ENCODE data around the gene ELP5. TPM values are rescaled to one million over a fixed set of nuclear protein-coding genes. Genes with fewer than 3 reads are reported as not detected.
A peak's percentile ranks its signal among the peaks of the same experiment; 100 is the strongest.

ELP5 gene
- total RNA-seq, 2 experiments from 2014 or later, result 58.1 to 62.3 TPM

- H3K4me1 Mint-ChIP-seq, result peaks cover 65% of the 10 kb centered on the region
- H3K9me3 Mint-ChIP-seq (ENCODE audit: low read depth), result no peaks in the 10 kb centered on the region
- CTCF ChIA-PET, result interaction anchor here (0.8 to 1.8 kb wide), 3 partner anchors 21 to 168 kb away, joined by 3 to 7 read pairs (median 3); partner anchors contain the start of gene GABARAP
- ATAC-seq, result peak; percentile 0
- H3K27me3 Mint-ChIP-seq, result peaks cover 7% of the 10 kb centered on the region
- DNase-seq, result peak; percentile 79
- peak overlapping the region; percentile 93 for H3K27ac Mint-ChIP-seq
- peak overlapping the region; percentile 81 for H3K4me3 Mint-ChIP-seq
- POLR2A ChIA-PET, result interaction anchor here (0.5 kb wide), 1 partner anchor 43 kb away, joined by 4 read pairs; no protein-coding TSS in a partner anchor
- intact Hi-C loops (cut with DNase I, micrococcal nuclease), result loop anchor here (1.0 to 10.0 kb wide), 16 partner anchors 9 to 569 kb away; partner anchors contain the start of genes DVL2 (in 2 of the 2), ELP5 (in 2 of the 2), PHF23 (in 2 of the 2) and EIF5A (in 1 of the 2)
- H3K36me3 Mint-ChIP-seq (ENCODE audit: low read depth), result no peaks in the 10 kb centered on the region
Observed at GRCh38 chr17:7213895-7214299, 38.1 kb upstream of the ELP5 start.

DNA sequence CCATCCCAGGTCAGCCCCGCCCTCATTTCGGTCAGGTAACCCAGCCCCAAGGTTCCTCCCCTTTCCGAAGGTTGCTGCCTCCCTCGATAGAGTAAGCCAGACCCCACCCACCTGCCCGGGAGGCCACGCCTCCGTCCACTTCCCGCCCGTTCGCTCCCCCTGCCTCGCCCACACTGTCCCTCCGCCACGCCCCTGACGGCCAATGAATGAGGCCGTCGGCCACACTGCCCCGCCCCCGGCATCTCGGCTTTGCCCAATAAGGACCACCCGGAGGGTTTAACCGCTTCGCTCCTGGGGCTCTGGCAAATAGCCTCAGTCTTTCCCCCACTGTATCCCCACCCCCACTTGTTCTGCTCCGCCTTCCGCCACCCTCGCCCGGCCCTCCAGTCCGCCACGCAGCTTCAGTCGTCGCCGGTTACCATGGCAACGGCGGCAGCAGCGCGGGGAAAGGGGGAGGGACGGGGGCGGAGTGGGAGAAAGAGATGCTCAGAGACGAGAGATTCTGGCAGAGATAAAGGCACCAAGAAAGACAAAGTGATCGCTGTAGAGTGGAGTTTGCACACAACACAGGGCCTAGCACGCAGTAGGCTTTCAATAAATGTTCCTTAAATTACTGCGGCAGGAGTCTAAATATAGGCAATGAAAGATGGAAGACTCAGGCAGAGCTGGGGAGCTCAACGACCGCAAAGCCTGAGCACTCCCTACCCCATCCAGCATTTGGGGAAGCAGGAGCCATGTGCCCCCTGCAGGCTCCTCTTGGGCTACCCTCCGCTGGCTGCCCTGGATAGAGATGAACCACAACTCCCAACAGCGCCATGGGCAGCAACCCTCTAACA lies 37.5 kb upstream of the ELP5 start:
- Mint-ChIP-seq H3K4me3 (peak overlapping the region; percentile 81), H3K9me3 (ENCODE audit: low read depth) (no peaks in the 10 kb centered on the region), H3K27me3 (peaks cover 7% of the 10 kb centered on the region), H3K4me1 (peaks cover 71% of the 10 kb centered on the region), H3K27ac (peak overlapping the region; percentile 93), H3K36me3 (ENCODE audit: low read depth) (no peaks in the 10 kb centered on the region)
- peak; percentile 82 for ATAC-seq
- ChIA-PET POLR2A (interaction anchor here (0.5 to 0.6 kb wide), 2 partner anchors 42 to 1773 kb away, joined by 4 read pairs; no protein-coding TSS in a partner anchor), CTCF (interaction anchor here (0.6 to 1.8 kb wide), 4 partner anchors 10 to 169 kb away, joined by 3 to 7 read pairs (median 3); partner anchors contain the start of gene GABARAP)
- peak; percentile 100 for DNase-seq
- intact Hi-C loops (cut with DNase I, micrococcal nuclease), result loop anchor here (1.0 to 10.0 kb wide), 16 partner anchors 9 to 570 kb away; partner anchors contain the start of genes DVL2 (in 2 of the 2), ELP5 (in 2 of the 2), PHF23 (in 2 of the 2) and EIF5A (in 1 of the 2)

GRCh38 chr17:7215136-7215638 lies 36.8 kb upstream of the ELP5 start:
- Mint-ChIP-seq H3K27me3 (peaks cover 5% of the 10 kb centered on the region), H3K36me3 (ENCODE audit: low read depth) (no peaks in the 10 kb centered on the region), H3K4me3 (peak overlapping the region; percentile 81), H3K9me3 (ENCODE audit: low read depth) (no peaks in the 10 kb centered on the region), H3K4me1 (peaks cover 69% of the 10 kb centered on the region), H3K27ac (peak overlapping the region; percentile 93)
- ChIA-PET POLR2A (interaction anchor here (0.6 kb wide), 1 partner anchor 1774 kb away, joined by 4 read pairs; no protein-coding TSS in a partner anchor), CTCF (interaction anchor here (1.6 to 1.8 kb wide), 2 partner anchors 20 to 169 kb away, joined by 3 to 7 read pairs; no protein-coding TSS in a partner anchor)
- intact Hi-C loops (cut with DNase I, micrococcal nuclease), result loop anchor here (2.0 to 10.0 kb wide), 4 partner anchors 38 to 570 kb away; partner anchors contain the start of genes ELP5 (in 1 of the 2), KIAA0753 (in 1 of the 2), TP53 (in 1 of the 2) and TXNDC17 (in 1 of the 2)
- ATAC-seq, result no peak
- DNase-seq, result no peak

DNA sequence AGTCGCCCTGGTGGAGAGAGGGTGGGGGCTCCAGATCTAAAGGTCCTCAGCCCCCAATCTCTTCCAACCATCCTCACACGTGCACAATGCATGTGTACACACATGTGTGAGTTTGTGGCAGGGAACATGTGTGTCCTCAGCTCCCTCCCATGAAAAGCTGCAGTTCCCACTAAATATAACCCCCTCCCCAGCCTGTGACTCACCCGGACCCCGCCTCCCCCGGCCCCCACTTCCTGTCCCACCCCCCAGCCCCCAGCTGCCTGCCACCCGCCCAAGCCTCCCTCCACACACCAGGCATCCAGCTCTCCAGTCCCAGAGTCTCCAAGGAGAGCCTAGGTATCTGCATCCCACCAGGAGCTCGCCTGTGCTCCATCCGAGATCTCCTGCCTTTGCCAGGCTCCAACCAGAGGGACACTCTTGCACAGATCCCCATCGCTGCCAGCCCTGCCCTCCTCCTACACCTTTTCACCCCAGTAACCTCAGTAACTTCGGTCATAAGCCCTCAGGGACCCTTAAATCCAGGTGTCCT lies 36.3 kb upstream of the ELP5 start:
- Mint-ChIP-seq H3K4me1 (peaks cover 72% of the 10 kb centered on the region), H3K9me3 (ENCODE audit: low read depth) (no peaks in the 10 kb centered on the region), H3K36me3 (ENCODE audit: low read depth) (peaks cover 5% of the 10 kb centered on the region), H3K4me3 (peak overlapping the region; percentile 81), H3K27ac (peak overlapping the region; percentile 62), H3K27me3 (peaks cover 5% of the 10 kb centered on the region)
- DNase-seq (peak; percentile 32), ATAC-seq (no peak)
- intact Hi-C loops (cut with DNase I, micrococcal nuclease), result loop anchor here (2.0 to 10.0 kb wide), 4 partner anchors 37 to 571 kb away; partner anchors contain the start of genes ELP5 (in 1 of the 2), KIAA0753 (in 1 of the 2), TP53 (in 1 of the 2) and TXNDC17 (in 1 of the 2)
- ChIA-PET CTCF (no interaction called here), POLR2A (no interaction called here)

DNA sequence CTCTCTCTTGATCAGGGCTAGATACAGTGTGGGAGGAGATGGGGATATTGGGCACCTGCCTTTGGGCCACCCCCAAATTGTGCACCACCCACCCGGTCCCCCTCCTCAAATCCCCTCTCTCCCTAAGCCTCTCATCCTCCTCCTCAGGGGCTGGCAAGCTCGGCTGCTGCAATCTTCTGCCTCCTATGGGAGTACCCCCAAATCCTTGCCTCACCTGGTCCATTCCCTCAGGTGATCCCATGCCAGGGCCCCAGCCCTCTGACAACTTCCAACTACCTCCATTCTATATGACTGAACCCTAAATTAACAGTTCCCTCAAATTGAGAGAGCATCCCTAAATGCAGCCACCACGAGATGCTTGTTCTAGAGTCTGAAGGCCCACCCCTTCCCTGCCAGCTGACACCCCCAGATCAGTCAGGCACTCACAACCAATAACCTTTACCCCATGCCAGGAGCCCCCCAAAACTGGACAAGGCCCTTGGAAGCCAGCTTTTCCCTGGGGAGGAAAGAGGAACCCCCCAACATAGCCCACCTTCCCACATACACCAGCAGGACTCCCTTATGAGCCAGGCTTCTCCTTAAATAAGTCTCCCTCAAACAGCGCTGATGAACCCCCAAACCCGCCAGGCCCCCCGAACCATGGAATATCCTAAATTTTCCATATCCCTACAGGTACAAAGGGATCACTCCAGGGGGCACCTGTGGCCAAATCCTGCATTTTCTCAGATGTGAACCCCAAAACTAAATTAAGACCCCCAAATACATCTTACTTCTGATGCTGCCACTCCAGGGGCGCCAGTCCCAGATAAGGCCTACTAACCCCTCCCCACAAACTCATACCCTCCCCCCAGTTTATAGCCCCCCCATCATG lies 35.5 kb upstream of the ELP5 start:
- Mint-ChIP-seq H3K4me3 (peak overlapping the region; percentile 35), H3K4me1 (peaks cover 73% of the 10 kb centered on the region), H3K27me3 (peaks cover 5% of the 10 kb centered on the region), H3K27ac (peak overlapping the region; percentile 62), H3K36me3 (ENCODE audit: low read depth) (peaks cover 9% of the 10 kb centered on the region), H3K9me3 (ENCODE audit: low read depth) (no peaks in the 10 kb centered on the region)
- intact Hi-C loops (cut with DNase I, micrococcal nuclease), result loop anchor here in 1 of 2 experiments (10.0 kb wide), 1 partner anchor 572 kb away; the partner anchor contains the start of genes KIAA0753 and TXNDC17
- DNase-seq (no peak), ATAC-seq (no peak)
- ChIA-PET POLR2A (no interaction called here), CTCF (no interaction called here)

- ATAC-seq, result no peak
- peak overlapping the region; percentile 96 for H3K27ac Mint-ChIP-seq
- intact Hi-C loops (cut with DNase I, micrococcal nuclease), result loop anchor here in 1 of 2 experiments (10.0 kb wide), 1 partner anchor 573 kb away; the partner anchor contains the start of genes KIAA0753 and TXNDC17
- no peaks in the 10 kb centered on the region for H3K27me3 Mint-ChIP-seq
- H3K4me1 Mint-ChIP-seq, result peaks cover 67% of the 10 kb centered on the region
- CTCF ChIA-PET, result no interaction called here
- POLR2A ChIA-PET, result interaction anchor here (0.8 kb wide), 1 partner anchor 13 kb away, joined by 3 read pairs; no protein-coding TSS in a partner anchor
- no peaks in the 10 kb centered on the region for H3K9me3 Mint-ChIP-seq (ENCODE audit: low read depth)
- peaks cover 9% of the 10 kb centered on the region for H3K36me3 Mint-ChIP-seq (ENCODE audit: low read depth)
- DNase-seq, result peak; percentile 57
- H3K4me3 Mint-ChIP-seq, result peak overlapping the region; percentile 63
Observed at GRCh38 chr17:7217113-7217987, 34.7 kb upstream of the ELP5 start.

- ATAC-seq (no peak), DNase-seq (peak; percentile 38)
- Mint-ChIP-seq H3K36me3 (ENCODE audit: low read depth) (peaks cover 15% of the 10 kb centered on the region), H3K4me1 (peaks cover 65% of the 10 kb centered on the region), H3K4me3 (peak overlapping the region; percentile 63), H3K27me3 (no peaks in the 10 kb centered on the region), H3K27ac (peak overlapping the region; percentile 96), H3K9me3 (ENCODE audit: low read depth) (no peaks in the 10 kb centered on the region)
- CTCF ChIA-PET, result no interaction called here
- POLR2A ChIA-PET, result interaction anchor here (0.5 to 0.8 kb wide), 3 partner anchors 12 to 295 kb away, joined by 3 read pairs; no protein-coding TSS in a partner anchor
- intact Hi-C loops (cut with DNase I, micrococcal nuclease), result loop anchor here in 1 of 2 experiments (10.0 kb wide), 1 partner anchor 573 kb away; the partner anchor contains the start of genes KIAA0753 and TXNDC17
Observed at GRCh38 chr17:7218166-7218565, 33.8 kb upstream of the ELP5 start.

GRCh38 chr17:7218758-7219157 lies 33.3 kb upstream of the ELP5 start:
- Mint-ChIP-seq H3K4me3 (peak overlapping the region; percentile 89), H3K27ac (peak overlapping the region; percentile 96), H3K27me3 (no peaks in the 10 kb centered on the region), H3K36me3 (ENCODE audit: low read depth) (peaks cover 20% of the 10 kb centered on the region), H3K9me3 (ENCODE audit: low read depth) (no peaks in the 10 kb centered on the region), H3K4me1 (peaks cover 60% of the 10 kb centered on the region)
- DNase-seq, result no peak
- intact Hi-C loops (cut with DNase I, micrococcal nuclease), result loop anchor here (1.0 to 10.0 kb wide), 4 partner anchors 16 to 574 kb away; partner anchors contain the start of genes DVL2 (in 2 of the 2), ELP5 (in 1 of the 2), GABARAP (in 1 of the 2) and KIAA0753 (in 1 of the 2)
- POLR2A ChIA-PET, result interaction anchor here (0.5 to 1.4 kb wide), 3 partner anchors 16 to 294 kb away, joined by 3 to 7 read pairs (median 3); partner anchors contain the start of gene DVL2
- no peak for ATAC-seq
- CTCF ChIA-PET, result interaction anchor here (0.7 to 1.4 kb wide), 2 partner anchors 111 to 173 kb away, joined by 3 to 4 read pairs; no protein-coding TSS in a partner anchor

DNA sequence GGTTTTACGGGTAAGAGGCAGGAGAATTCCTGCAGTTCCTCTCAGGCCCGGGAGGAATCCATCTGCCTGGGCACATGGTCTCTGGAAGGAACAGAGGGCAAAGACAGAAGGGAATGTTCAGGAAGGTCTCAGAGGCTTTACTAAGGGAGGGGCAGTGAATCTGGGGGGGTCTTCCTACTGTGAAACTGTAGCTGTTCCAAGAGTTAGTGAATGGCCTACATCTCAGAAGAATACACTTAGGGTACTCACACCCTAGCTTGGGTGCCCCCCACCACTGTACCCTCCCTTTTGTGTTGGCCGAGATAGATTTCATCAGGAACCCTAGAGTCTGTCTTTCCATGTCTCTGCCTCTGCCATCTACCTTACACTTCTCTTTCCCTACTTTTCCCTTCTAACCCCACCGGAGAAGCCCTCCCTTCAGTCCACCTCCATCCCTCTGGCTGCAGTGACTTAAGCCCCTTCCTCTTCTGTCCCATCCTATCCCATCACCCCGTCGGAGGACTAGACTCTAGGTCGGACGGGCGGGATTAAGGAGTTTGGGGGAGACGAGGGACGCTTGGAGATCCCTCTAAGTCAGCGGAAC lies 32.7 kb upstream of the ELP5 start:
- Mint-ChIP-seq H3K36me3 (ENCODE audit: low read depth) (peaks cover 24% of the 10 kb centered on the region), H3K4me1 (peaks cover 54% of the 10 kb centered on the region), H3K27ac (peak overlapping the region; percentile 96), H3K4me3 (peak overlapping the region; percentile 89), H3K27me3 (no peaks in the 10 kb centered on the region), H3K9me3 (ENCODE audit: low read depth) (no peaks in the 10 kb centered on the region)
- CTCF ChIA-PET, result interaction anchor here (0.7 to 3.6 kb wide), 9 partner anchors 12 to 173 kb away, joined by 3 to 25 read pairs (median 4); partner anchors contain the start of genes CTDNEP1, DVL2 and GABARAP
- intact Hi-C loops (cut with DNase I, micrococcal nuclease), result loop anchor here (1.0 to 10.0 kb wide), 4 partner anchors 15 to 575 kb away; partner anchors contain the start of genes DVL2 (in 2 of the 2), ELP5 (in 1 of the 2), GABARAP (in 1 of the 2) and KIAA0753 (in 1 of the 2)
- DNase-seq, result no peak
- ATAC-seq, result no peak
- POLR2A ChIA-PET, result interaction anchor here (0.6 to 1.6 kb wide), 5 partner anchors 15 to 185 kb away, joined by 3 to 7 read pairs (median 5); partner anchors contain the start of gene DVL2

Measured in activated CD4-positive, alpha-beta T cell treated with anti-CD3 and anti-CD28 coated beads for 36 hours (primary cell).